Muscle of leg (tissue), 11 donors: ENCODE results near the gene IBTK. TPM values are rescaled to one million over a fixed set of nuclear protein-coding genes. Genes with fewer than 3 reads are reported as not detected.

ENCODE experiments used
- DNase-seq: peaks from one replicate; pipeline ENCODE4 v3.0.0; 2013
- H3K27ac ChIP-seq: one replicate; pipeline ENCODE4 v1.5.1; 2013; ENCODE audit warnings: mild to moderate bottlenecking, low read length, control low read depth
- H3K27me3 ChIP-seq: one replicate; pipeline ENCODE4 v1.6.1; 2013; ENCODE audit warnings: low read length; ENCODE audit not compliant: control insufficient read depth, insufficient read depth
- H3K36me3 ChIP-seq: one replicate; pipeline ENCODE4 v1.6.1; 2013; ENCODE audit warnings: low read length; ENCODE audit not compliant: control insufficient read depth, insufficient read depth
- H3K4me1 ChIP-seq: one replicate; pipeline ENCODE4 v1.6.1; 2013; ENCODE audit warnings: low read length; ENCODE audit not compliant: control insufficient read depth, insufficient read depth
- H3K4me3 ChIP-seq: one replicate; pipeline ENCODE4 v1.5.1; 2013; ENCODE audit warnings: low read length, control low read depth
- H3K9me3 ChIP-seq: replicated peaks from 2 replicates; pipeline ENCODE4 v1.6.1; 2013; ENCODE audit warnings: low read depth, low read length; ENCODE audit not compliant: control insufficient read depth
- WGBS: methylation state at CpG from one replicate; pipeline ENCODE4 v1.1.5; 2013; ENCODE audit warnings: missing lambda C conversion rate; ENCODE audit not compliant: insufficient coverage; 5-methylcytosine and 5-hydroxymethylcytosine counted together
- polyA plus RNA-seq, 8 donors: library from polyadenylated mRNA; unstranded; fragments of 120-200 nt; gene quantifications; one replicate each; pipeline versions ENCODE4 v1.2.1 to v1.2.3, GENCODE V29; 2013; ENCODE audit warnings: inconsistent platforms in 1 of 8, low replicate concordance in 1 of 8; ENCODE audit not compliant: insufficient read length in 8 of 8, insufficient read depth in 1 of 8
- total RNA-seq: library from RNA; stranded (reverse); fragments of 120-200 nt; gene quantifications from one replicate; pipeline ENCODE4 v1.2.4, GENCODE V29; 2013

The IBTK gene
- total and polyA plus RNA-seq, 9 donors, result 22.7 to 37.5 (median 33.1) TPM

GRCh38 chr6:82248273-82248735 lies 760 bp upstream of the IBTK start:
- WGBS, result 22% methylated on average over 5 of the region's 10 CpGs
- peak; percentile 28 for DNase-seq

GRCh38 chr6:82246802-82247504 lies 591 bp downstream of the IBTK start:
- WGBS, result under 1% methylated on average over 27 of the region's 32 CpGs

More at GRCh38 chr6:82248273-82248735, 760 bp upstream of the IBTK start:
- no peaks in the 10 kb centered on the region for H3K9me3 ChIP-seq
- H3K4me1 ChIP-seq, result peaks cover 15% of the 10 kb centered on the region
- H3K4me3 ChIP-seq, result peak overlapping the region; percentile 93
- peak overlapping the region; percentile 99 for H3K27ac ChIP-seq
- peaks cover 1% of the 10 kb centered on the region for H3K36me3 ChIP-seq
- no peaks in the 10 kb centered on the region for H3K27me3 ChIP-seq

GRCh38 chr6:82246370-82246769 lies 1.2 kb downstream of the IBTK start:
- Histone ChIP-seq H3K27me3 (no peaks in the 10 kb centered on the region), H3K9me3 (no peaks in the 10 kb centered on the region), H3K4me3 (peak overlapping the region; percentile 93), H3K36me3 (peaks cover 2% of the 10 kb centered on the region), H3K4me1 (peaks cover 15% of the 10 kb centered on the region), H3K27ac (peak overlapping the region; percentile 99)
- no CpG with 5 or more reads among the region's 12 CpGs for WGBS
- no peak for DNase-seq

More at GRCh38 chr6:82246802-82247504, 591 bp downstream of the IBTK start:
- Histone ChIP-seq H3K4me3 (peak overlapping the region; percentile 93), H3K36me3 (peaks cover 2% of the 10 kb centered on the region), H3K4me1 (peaks cover 15% of the 10 kb centered on the region), H3K27ac (peak overlapping the region; percentile 99), H3K27me3 (no peaks in the 10 kb centered on the region), H3K9me3 (no peaks in the 10 kb centered on the region)
- DNase-seq, result peak; percentile 83

GRCh38 chr6:82245376-82245775 lies 2.2 kb downstream of the IBTK start:
- no peak overlapping the region for H3K27ac ChIP-seq
- no peaks in the 10 kb centered on the region for H3K27me3 ChIP-seq
- peaks cover 15% of the 10 kb centered on the region for H3K4me1 ChIP-seq
- WGBS, result 100% methylated on average over 2 of the region's 4 CpGs
- no peak overlapping the region for H3K4me3 ChIP-seq
- H3K9me3 ChIP-seq, result no peaks in the 10 kb centered on the region
- no peak for DNase-seq
- H3K36me3 ChIP-seq, result peaks cover 2% of the 10 kb centered on the region

GRCh38 chr6:82243884-82244283 lies 3.7 kb downstream of the IBTK start:
- DNase-seq, result no peak
- H3K27me3 ChIP-seq, result no peaks in the 10 kb centered on the region
- H3K9me3 ChIP-seq, result no peaks in the 10 kb centered on the region
- H3K27ac ChIP-seq, result no peak overlapping the region
- no CpG with 5 or more reads among the region's 4 CpGs for WGBS
- H3K4me3 ChIP-seq, result no peak overlapping the region
- peaks cover 15% of the 10 kb centered on the region for H3K4me1 ChIP-seq
- H3K36me3 ChIP-seq, result peaks cover 4% of the 10 kb centered on the region

GRCh38 chr6:82240186-82240585 lies 7.4 kb downstream of the IBTK start:
- no CpG with 5 or more reads among the region's 3 CpGs for WGBS
- Histone ChIP-seq H3K36me3 (peaks cover 9% of the 10 kb centered on the region), H3K27ac (no peak overlapping the region), H3K4me3 (no peak overlapping the region), H3K9me3 (no peaks in the 10 kb centered on the region), H3K27me3 (no peaks in the 10 kb centered on the region), H3K4me1 (no peaks in the 10 kb centered on the region)
- DNase-seq, result no peak

GRCh38 chr6:82239597-82239996 lies 7.9 kb downstream of the IBTK start:
- WGBS, result no CpG with 5 or more reads among the region's 2 CpGs
- Histone ChIP-seq H3K36me3 (peaks cover 9% of the 10 kb centered on the region), H3K27ac (no peak overlapping the region), H3K27me3 (no peaks in the 10 kb centered on the region), H3K4me1 (no peaks in the 10 kb centered on the region), H3K9me3 (no peaks in the 10 kb centered on the region), H3K4me3 (no peak overlapping the region)
- no peak for DNase-seq

GRCh38 chr6:82237013-82237412 lies 10.5 kb downstream of the IBTK start:
- Histone ChIP-seq H3K36me3 (peaks cover 19% of the 10 kb centered on the region), H3K27ac (no peak overlapping the region), H3K27me3 (no peaks in the 10 kb centered on the region), H3K4me1 (no peaks in the 10 kb centered on the region), H3K9me3 (no peaks in the 10 kb centered on the region), H3K4me3 (no peak overlapping the region)
- WGBS, result 50% methylated on average over 1 of the region's 1 CpG
- peak; percentile 33 for DNase-seq

GRCh38 chr6:82227770-82228169 lies 19.8 kb downstream of the IBTK start:
- Histone ChIP-seq H3K27me3 (no peaks in the 10 kb centered on the region), H3K4me3 (no peak overlapping the region), H3K4me1 (no peaks in the 10 kb centered on the region), H3K9me3 (no peaks in the 10 kb centered on the region), H3K27ac (no peak overlapping the region), H3K36me3 (peaks cover 17% of the 10 kb centered on the region)
- no peak for DNase-seq
- WGBS, result no CpG with 5 or more reads among the region's 1 CpG

- WGBS, result no CpG with 5 or more reads among the region's 2 CpGs
- no peaks in the 10 kb centered on the region for H3K27me3 ChIP-seq
- H3K27ac ChIP-seq, result no peak overlapping the region
- DNase-seq, result no peak
- peaks cover 27% of the 10 kb centered on the region for H3K36me3 ChIP-seq
- H3K9me3 ChIP-seq, result no peaks in the 10 kb centered on the region
- H3K4me1 ChIP-seq, result no peaks in the 10 kb centered on the region
- no peak overlapping the region for H3K4me3 ChIP-seq
Observed at GRCh38 chr6:82220167-82220566, 27.4 kb downstream of the IBTK start.
